Measurements from ENCODE around the gene ADAMTS12.

- TF ChIP-seq CTCF (conservative IDR thresholded peaks at IDR 0.05; ENCODE audit: low read depth in 2 of 2) (no peak), EZH2 (IDR thresholded peaks at IDR 0.05; ENCODE audit: low read depth, unreplicated experiment) (no peak)
Measured at GRCh38 chr5:33509036-33509435, 382.8 kb downstream of the ADAMTS12 start.

Measured in GM23338 (cell line).